MM.1S (cell line): ENCODE measurements around the gene MEGF11.

Experiments used
- CTCF ChIP-seq: fragments of 300-600 bp; sonication (generic); IDR thresholded peaks from 2 replicates; pipeline ENCODE4 v1.5.1; 2016; ENCODE audit warnings: antibody characterized with exemption, low read length, mixed read lengths
- EZH2 ChIP-seq: fragments of 300-600 bp; sonication (generic); optimal IDR thresholded peaks from 2 replicates; pipeline ENCODE3; 2017; ENCODE audit warnings: low read depth, mild to moderate bottlenecking, antibody characterized with exemption, low read length, mixed read lengths
- EZH2phosphoT487 ChIP-seq: fragments of 300-600 bp; sonication (generic); IDR thresholded peaks from 2 replicates; pipeline ENCODE4 v1.6.1; 2018; ENCODE audit warnings: antibody characterized with exemption, low read length

DNA sequence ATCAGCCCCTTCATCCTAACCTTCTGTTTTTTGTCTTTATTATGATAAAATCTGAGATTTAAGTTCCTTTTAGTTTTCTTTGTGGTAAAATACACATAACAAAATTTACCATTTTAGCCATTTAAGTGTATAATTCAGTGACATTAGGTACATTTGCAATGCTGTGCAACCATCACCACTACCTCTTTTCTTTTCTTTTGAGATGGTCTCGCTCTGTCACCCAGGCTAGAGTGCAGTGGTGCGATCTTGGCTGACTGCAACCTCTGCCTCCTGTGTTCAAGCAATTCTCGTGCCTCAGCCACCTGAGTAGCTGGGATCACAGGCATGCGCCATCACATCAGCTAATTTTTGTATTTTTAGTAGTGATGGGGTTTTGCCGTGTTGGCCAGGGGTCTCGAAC, 390.4 kb downstream of the MEGF11 start:
- TF ChIP-seq EZH2: no peak
- TF ChIP-seq CTCF: no peak
- TF ChIP-seq EZH2phosphoT487: no peak
